HepG2 (cell line): ENCODE results near the gene FOSB. TPM values are rescaled to one million over a fixed set of nuclear protein-coding genes. Genes with fewer than 3 reads are reported as not detected.
A peak's percentile ranks its signal among the peaks of the same experiment; 100 is the strongest.

Source experiments
- ATF7 ChIP-seq, 2 experiments: fragments of 450-650 bp in 1 of 2; sonication (generic) in 1 of 2; formaldehyde crosslinking in 1 of 2; IDR thresholded peaks; 2 replicates each; pipeline versions ENCODE4 v1.4.0 to v1.6.1; 2016 to 2020; ENCODE audit warnings: antibody characterized with exemption in 1 of 2, mild to moderate bottlenecking in 1 of 2, missing genetic modification reagents in 1 of 2
- EP300 ChIP-seq, 3 experiments: sonication (generic) in 1 of 3; formaldehyde crosslinking in 1 of 3; IDR thresholded peaks; 2 replicates each; pipeline versions ENCODE4 v1.5.1 to v1.6.1; 2011 to 2020; ENCODE audit warnings: low read depth in 2 of 3, low read length in 2 of 3, borderline replicate concordance in 1 of 3, improper control_type of control experiment in 1 of 3, mild to moderate bottlenecking in 1 of 3, missing genetic modification reagents in 1 of 3, moderate library complexity in 1 of 3
- HHEX ChIP-seq: IDR thresholded peaks from 2 replicates; pipeline ENCODE4 v1.6.1; 2016; ENCODE audit warnings: control low read depth
- KDM3A ChIP-seq: IDR thresholded peaks from 2 replicates; pipeline ENCODE4 v1.6.1; 2018; ENCODE audit warnings: low read depth, missing compliant biosample characterization
- PCBP2 ChIP-seq: fragments of 200-400 bp; formaldehyde crosslinking; optimal IDR thresholded peaks from 2 replicates; pipeline ENCODE3; 2018; ENCODE audit warnings: low read length, low read depth; ENCODE audit not compliant: poor library complexity, severe bottlenecking
- ZNF343 ChIP-seq: sonication (generic); formaldehyde crosslinking; IDR thresholded peaks from 2 replicates; pipeline ENCODE4 v1.4.0; 2020; ENCODE audit warnings: mild to moderate bottlenecking, missing genetic modification reagents
- ZNF761 ChIP-seq: sonication (generic); formaldehyde crosslinking; conservative IDR thresholded peaks from 2 replicates; pipeline ENCODE4 v1.4.0; 2020; ENCODE audit warnings: mild to moderate bottlenecking, missing genetic modification reagents
- ZSCAN29 ChIP-seq: sonication (generic); formaldehyde crosslinking; conservative IDR thresholded peaks from 2 replicates; pipeline ENCODE4 v1.4.0; 2020; ENCODE audit warnings: mild to moderate bottlenecking, missing genetic modification reagents
- polyA plus RNA-seq, 8 experiments: library from polyadenylated mRNA; depleted of rRNA in 3 of 8; stranded (reverse) in 7 of 8; unstranded in 1 of 8; fragments of >200 nt; fragmentation: Illumina TruSeq in 4 of 8; extraction: Trizol in 4 of 8; gene quantifications; 2 replicates each; pipeline versions ENCODE4 v1.2.1 to v1.2.3, GENCODE V29; 2011 to 2016; ENCODE audit warnings: low read depth in 4 of 8, missing spikeins in 1 of 8, mixed read lengths in 1 of 8; ENCODE audit not compliant: insufficient read depth in 1 of 8
- total RNA-seq, 5 experiments: library from RNA; depleted of rRNA; stranded (reverse); fragments of >200 nt; fragmentation: Illumina TruSeq; extraction: Trizol; gene quantifications; 2 replicates each; pipeline ENCODE4 v1.2.3, GENCODE V29; 2016; ENCODE audit warnings: low read depth in 1 of 5
- TF ChIP-seq, protein P1 (sequence below): sonication (generic); formaldehyde crosslinking; IDR thresholded peaks from 2 replicates; pipeline ENCODE4 v1.4.0; 2020; ENCODE audit warnings: mild to moderate bottlenecking, missing genetic modification reagents, borderline replicate concordance
- TF ChIP-seq, protein P2 (sequence below): sonication (generic); formaldehyde crosslinking; IDR thresholded peaks from 2 replicates; pipeline ENCODE4 v1.5.0; 2020; ENCODE audit warnings: mild to moderate bottlenecking, missing genetic modification reagents, moderate library complexity
- TF ChIP-seq, protein P3 (sequence below): sonication (generic); formaldehyde crosslinking; IDR thresholded peaks from 2 replicates; pipeline ENCODE4 v1.5.0; 2020; ENCODE audit warnings: missing genetic modification reagents
- TF ChIP-seq, protein P4 (sequence below): sonication (generic); IDR thresholded peaks from 2 replicates; pipeline ENCODE4 v1.6.1; 2016; ENCODE audit warnings: low read depth, borderline replicate concordance

FOSB gene
- total and polyA plus RNA-seq, 2 of the 13 experiments (the other 11 are each of a cell fraction or from before 2014, with no cell fraction given): 2.8 to 6.0 TPM

DNA sequence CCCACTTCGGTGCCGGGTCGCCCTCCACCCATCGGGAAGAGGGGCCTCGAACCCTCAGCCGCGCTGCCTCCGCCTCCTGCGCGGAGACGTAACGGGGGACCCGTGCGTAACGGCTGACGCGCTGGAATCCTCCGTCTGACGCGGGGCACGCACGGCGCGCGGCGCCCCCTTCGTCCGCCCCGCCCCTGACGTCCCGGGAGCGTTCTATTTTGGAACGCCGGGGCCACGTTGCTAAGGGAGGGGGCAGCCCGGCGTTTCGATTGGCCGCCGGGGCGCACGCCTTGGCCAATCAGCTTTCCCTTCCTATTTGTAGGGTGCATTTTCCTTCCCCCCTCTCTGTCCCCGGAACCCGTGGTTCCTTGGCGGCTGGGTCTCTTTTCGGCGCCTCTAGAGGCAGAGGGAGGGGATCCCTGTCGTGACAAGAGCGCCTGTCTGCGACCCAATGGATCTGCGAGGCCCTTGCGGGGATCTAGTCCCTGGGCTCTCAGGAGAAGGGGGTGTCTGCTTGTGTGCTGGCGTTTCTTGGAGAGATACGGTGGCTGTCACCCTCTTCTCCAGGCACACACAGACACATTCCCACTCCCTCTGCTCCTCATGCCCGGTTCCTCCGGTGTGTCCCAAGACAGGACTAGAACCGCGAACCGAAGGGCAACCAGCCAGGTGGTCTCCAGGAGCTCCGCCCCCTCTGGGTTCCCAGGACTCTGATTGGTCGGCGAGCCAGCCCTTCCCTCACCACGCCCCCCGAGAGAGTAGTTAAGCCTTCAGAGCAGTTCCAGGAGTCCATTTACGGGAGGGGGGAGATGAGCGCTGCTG lies 1.5 kb downstream of the FOSB start (continued):
- TF ChIP-seq, protein P1, sequence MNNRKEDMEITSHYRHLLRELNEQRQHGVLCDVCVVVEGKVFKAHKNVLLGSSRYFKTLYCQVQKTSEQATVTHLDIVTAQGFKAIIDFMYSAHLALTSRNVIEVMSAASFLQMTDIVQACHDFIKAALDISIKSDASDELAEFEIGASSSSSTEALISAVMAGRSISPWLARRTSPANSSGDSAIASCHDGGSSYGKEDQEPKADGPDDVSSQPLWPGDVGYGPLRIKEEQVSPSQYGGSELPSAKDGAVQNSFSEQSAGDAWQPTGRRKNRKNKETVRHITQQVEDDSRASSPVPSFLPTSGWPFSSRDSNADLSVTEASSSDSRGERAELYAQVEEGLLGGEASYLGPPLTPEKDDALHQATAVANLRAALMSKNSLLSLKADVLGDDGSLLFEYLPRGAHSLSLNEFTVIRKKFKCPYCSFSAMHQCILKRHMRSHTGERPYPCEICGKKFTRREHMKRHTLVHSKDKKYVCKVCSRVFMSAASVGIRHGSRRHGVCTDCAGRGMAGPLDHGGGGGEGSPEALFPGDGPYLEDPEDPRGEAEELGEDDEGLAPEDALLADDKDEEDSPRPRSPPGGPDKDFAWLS (CRISPR knock-in tag): no peak
- TF ChIP-seq, protein P2, sequence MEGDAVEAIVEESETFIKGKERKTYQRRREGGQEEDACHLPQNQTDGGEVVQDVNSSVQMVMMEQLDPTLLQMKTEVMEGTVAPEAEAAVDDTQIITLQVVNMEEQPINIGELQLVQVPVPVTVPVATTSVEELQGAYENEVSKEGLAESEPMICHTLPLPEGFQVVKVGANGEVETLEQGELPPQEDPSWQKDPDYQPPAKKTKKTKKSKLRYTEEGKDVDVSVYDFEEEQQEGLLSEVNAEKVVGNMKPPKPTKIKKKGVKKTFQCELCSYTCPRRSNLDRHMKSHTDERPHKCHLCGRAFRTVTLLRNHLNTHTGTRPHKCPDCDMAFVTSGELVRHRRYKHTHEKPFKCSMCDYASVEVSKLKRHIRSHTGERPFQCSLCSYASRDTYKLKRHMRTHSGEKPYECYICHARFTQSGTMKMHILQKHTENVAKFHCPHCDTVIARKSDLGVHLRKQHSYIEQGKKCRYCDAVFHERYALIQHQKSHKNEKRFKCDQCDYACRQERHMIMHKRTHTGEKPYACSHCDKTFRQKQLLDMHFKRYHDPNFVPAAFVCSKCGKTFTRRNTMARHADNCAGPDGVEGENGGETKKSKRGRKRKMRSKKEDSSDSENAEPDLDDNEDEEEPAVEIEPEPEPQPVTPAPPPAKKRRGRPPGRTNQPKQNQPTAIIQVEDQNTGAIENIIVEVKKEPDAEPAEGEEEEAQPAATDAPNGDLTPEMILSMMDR (CRISPR knock-in tag): peak; percentile 41; the same call in 1 of the 2 replicates
- TF ChIP-seq ZNF343: no peak
- no peak for TF ChIP-seq ATF7 (IDR thresholded peaks at IDR 0.05)
- TF ChIP-seq ATF7 (CRISPR knock-in tag; IDR thresholded peaks at IDR 0.05): no peak
- TF ChIP-seq, protein P3, sequence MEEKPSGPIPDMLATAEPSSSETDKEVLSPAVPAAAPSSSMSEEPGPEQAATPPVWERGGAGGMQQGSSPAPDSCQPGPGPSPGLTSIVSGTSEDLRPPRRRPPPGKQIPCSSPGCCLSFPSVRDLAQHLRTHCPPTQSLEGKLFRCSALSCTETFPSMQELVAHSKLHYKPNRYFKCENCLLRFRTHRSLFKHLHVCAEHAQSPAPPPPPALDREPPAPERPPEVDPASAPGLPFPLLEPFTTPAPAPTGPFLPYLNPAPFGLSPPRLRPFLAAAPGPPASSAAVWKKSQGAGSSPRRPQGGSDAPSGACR: peak; percentile 54; the same call in 1 of the 2 replicates
- no peak for TF ChIP-seq ZSCAN29 (CRISPR knock-in tag)
- no peak for TF ChIP-seq PCBP2
- TF ChIP-seq ZNF761: no peak
- TF ChIP-seq, protein P4, sequence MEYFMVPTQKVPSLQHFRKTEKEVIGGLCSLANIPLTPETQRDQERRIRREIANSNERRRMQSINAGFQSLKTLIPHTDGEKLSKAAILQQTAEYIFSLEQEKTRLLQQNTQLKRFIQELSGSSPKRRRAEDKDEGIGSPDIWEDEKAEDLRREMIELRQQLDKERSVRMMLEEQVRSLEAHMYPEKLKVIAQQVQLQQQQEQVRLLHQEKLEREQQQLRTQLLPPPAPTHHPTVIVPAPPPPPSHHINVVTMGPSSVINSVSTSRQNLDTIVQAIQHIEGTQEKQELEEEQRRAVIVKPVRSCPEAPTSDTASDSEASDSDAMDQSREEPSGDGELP: peak; percentile 54; the same call in 1 of the 2 replicates
- TF ChIP-seq EP300 (IDR thresholded peaks at IDR 0.05; ENCODE audit: low read depth in 2 of 2, low read length in 2 of 2): no peak
- no peak for TF ChIP-seq EP300 (CRISPR knock-in tag; IDR thresholded peaks at IDR 0.05; ENCODE audit: borderline replicate concordance)
- no peak for TF ChIP-seq HHEX (CRISPR knock-in tag)
- no peak for TF ChIP-seq KDM3A (CRISPR knock-in tag)
